Lower lobe of right lung (tissue), 2 donors: ENCODE data around the gene CDKAL1. TPM values are rescaled to one million over a fixed set of nuclear protein-coding genes. Genes with fewer than 3 reads are reported as not detected.

Experiments
- ATAC-seq, 2 donors: fragments of 200-7000 bp; cut with Tn5 transposase; one replicate each; pipeline ENCODE4 v1.9.1; 2020 to 2022; ENCODE audit warnings: mild to moderate bottlenecking in 2 of 2, moderate library complexity in 2 of 2
- DNase-seq: peaks from one replicate; pipeline ENCODE4 v3.0.0-alpha.2; 2020
- H3K27ac ChIP-seq: fragments of 200-600 bp; one replicate; pipeline ENCODE4 v1.8.0; 2022
- H3K27me3 ChIP-seq: fragments of 200-600 bp; one replicate; pipeline ENCODE4 v1.8.0; 2022; ENCODE audit warnings: low read depth
- H3K36me3 ChIP-seq: fragments of 200-600 bp; one replicate; pipeline ENCODE4 v1.8.0; 2022; ENCODE audit warnings: mild to moderate bottlenecking
- H3K4me1 ChIP-seq: fragments of 200-600 bp; one replicate; pipeline ENCODE4 v1.8.0; 2022
- H3K4me3 ChIP-seq: fragments of 200-600 bp; one replicate; pipeline ENCODE4 v1.8.0; 2022; ENCODE audit warnings: mild to moderate bottlenecking
- H3K9me3 ChIP-seq: fragments of 200-600 bp; one replicate; pipeline ENCODE4 v1.8.0; 2022
- CTCF ChIP-seq: fragments of 200-600 bp; IDR thresholded peaks from one replicate; pipeline ENCODE4 v1.8.0; 2022; ENCODE audit warnings: antibody characterized with exemption, mild to moderate bottlenecking
- intact Hi-C: fragments of 100-400 bp; cut with DNase I; formaldehyde crosslinking; loops from one replicate; pipeline ENCODE4 v1.11.0; 2022
- total RNA-seq: library from RNA; stranded (reverse); fragmentation: NEBNext Ultra II Directional; extraction: Animal tissue kit (Norgen Biotek cat#: 25700); gene quantifications from one replicate; pipeline ENCODE4 v1.2.1, GENCODE V29; 2021
- donor health status: DM: no; HTN: yes; CAD: no; lungs with severe emphysema.

CDKAL1 gene
- total RNA-seq, 1 donor from 2014 or later: 16.0 TPM

GRCh38 chr6:20658516-20658915, 124.3 kb downstream of the CDKAL1 start:
- H3K27ac ChIP-seq: no peak overlapping the region
- H3K36me3 ChIP-seq: no peaks in the 10 kb centered on the region
- DNase-seq (no peak), ATAC-seq (no peak)
- TF ChIP-seq CTCF: no peak
- H3K27me3 ChIP-seq: no peaks in the 10 kb centered on the region
- no peak overlapping the region for H3K4me3 ChIP-seq
- H3K9me3 ChIP-seq: no peaks in the 10 kb centered on the region
- intact Hi-C loops: no loop called here
- H3K4me1 ChIP-seq: no peaks in the 10 kb centered on the region

GRCh38 chr6:20660534-20660933, 126.3 kb downstream of the CDKAL1 start:
- intact Hi-C loops: no loop called here
- H3K9me3 ChIP-seq: no peaks in the 10 kb centered on the region
- no peak for TF ChIP-seq CTCF
- H3K27ac ChIP-seq: no peak overlapping the region
- H3K36me3 ChIP-seq: no peaks in the 10 kb centered on the region
- no peaks in the 10 kb centered on the region for H3K4me1 ChIP-seq
- H3K4me3 ChIP-seq: no peak overlapping the region
- DNase-seq (no peak), ATAC-seq (no peak)
- H3K27me3 ChIP-seq: no peaks in the 10 kb centered on the region

- H3K4me3 ChIP-seq: no peak overlapping the region
- no peaks in the 10 kb centered on the region for H3K4me1 ChIP-seq
- intact Hi-C loops: no loop called here
- no peak for TF ChIP-seq CTCF
- no peak for DNase-seq
- no peak overlapping the region for H3K27ac ChIP-seq
- no peaks in the 10 kb centered on the region for H3K9me3 ChIP-seq
- ATAC-seq: no peak
- no peaks in the 10 kb centered on the region for H3K27me3 ChIP-seq
- H3K36me3 ChIP-seq: no peaks in the 10 kb centered on the region
Observed at GRCh38 chr6:20661721-20662120, 127.5 kb downstream of the CDKAL1 start.

- no peak for TF ChIP-seq CTCF
- H3K27ac ChIP-seq: no peak overlapping the region
- ATAC-seq (no peak), DNase-seq (no peak)
- H3K9me3 ChIP-seq: no peaks in the 10 kb centered on the region
- H3K36me3 ChIP-seq: no peaks in the 10 kb centered on the region
- no peaks in the 10 kb centered on the region for H3K4me1 ChIP-seq
- H3K27me3 ChIP-seq: no peaks in the 10 kb centered on the region
- no peak overlapping the region for H3K4me3 ChIP-seq
- intact Hi-C loops: no loop called here
Observed at GRCh38 chr6:20664250-20664649, 130.0 kb downstream of the CDKAL1 start.

- no peak overlapping the region for H3K27ac ChIP-seq
- H3K27me3 ChIP-seq: no peaks in the 10 kb centered on the region
- no peaks in the 10 kb centered on the region for H3K4me1 ChIP-seq
- DNase-seq (no peak), ATAC-seq (no peak)
- no peaks in the 10 kb centered on the region for H3K9me3 ChIP-seq
- TF ChIP-seq CTCF: no peak
- no peak overlapping the region for H3K4me3 ChIP-seq
- H3K36me3 ChIP-seq: no peaks in the 10 kb centered on the region
- intact Hi-C loops: no loop called here
Observed at GRCh38 chr6:20665290-20665689, 131.0 kb downstream of the CDKAL1 start.
